ENCODE data around the gene LGR6. TPM values are rescaled to one million over a fixed set of nuclear protein-coding genes. Genes with fewer than 3 reads are reported as not detected.

Gene LGR6
- total RNA-seq, 1 experiment from 2014 or later: 1.0 TPM

DNA sequence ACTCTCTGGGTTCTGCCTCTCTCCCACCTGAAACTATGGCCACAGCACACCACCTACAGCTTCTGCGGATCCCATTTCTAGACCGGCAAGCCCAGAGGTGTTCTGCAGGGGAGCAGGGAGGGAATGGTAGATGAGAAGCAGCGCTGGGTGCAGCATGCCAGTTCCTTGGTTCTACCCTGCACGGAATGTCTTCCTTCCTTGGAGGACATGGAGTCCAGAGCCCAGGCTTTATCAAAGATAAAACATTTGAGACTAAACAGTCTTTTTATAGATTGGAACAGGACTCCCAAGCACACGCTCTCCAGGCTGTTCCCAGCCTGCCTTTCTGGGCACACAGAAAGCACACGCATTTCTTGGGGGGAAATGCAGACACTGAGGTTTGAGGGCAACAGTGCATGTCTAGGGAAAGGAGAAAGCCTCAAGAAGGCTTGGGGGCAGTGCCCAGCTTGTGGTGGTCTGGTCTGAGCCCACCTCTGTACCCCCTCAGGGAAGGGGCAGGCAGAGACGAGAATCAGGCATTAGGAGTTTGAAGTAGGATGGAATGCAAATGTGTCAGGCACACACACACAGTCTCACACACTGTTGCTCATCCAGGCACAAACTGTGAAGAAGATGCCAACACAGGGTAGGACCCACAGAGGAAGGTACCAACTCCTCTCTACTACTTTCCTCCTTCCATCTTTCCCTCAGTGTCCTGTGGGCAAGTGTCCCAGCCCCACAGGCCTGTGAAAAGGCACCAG, 29.7 kb downstream of the LGR6 start:
- Histone ChIP-seq H3K27me3 (ENCODE audit: insufficient read depth, low read length) (no peaks in the 10 kb centered on the region; the same call in 1 of the 2 replicates), H2BK12ac (ENCODE audit: insufficient read length, low read depth, low read length) (no peak overlapping the region), H2BK5ac (ENCODE audit: insufficient read length, low read length) (no peak overlapping the region), H4K8ac (replicated peaks; ENCODE audit: insufficient read length, low read depth, low read length) (no peak overlapping the region), H3K18ac (ENCODE audit: insufficient read length, low read depth, low read length) (no peak overlapping the region), H3K9me3 (ENCODE audit: control insufficient read depth, low read depth, low read length) (no peaks in the 10 kb centered on the region), H3K4me2 (ENCODE audit: insufficient read depth, insufficient read length, low read length) (no peak overlapping the region), H3K79me1 (ENCODE audit: insufficient read depth, low read depth, low read length, poor library complexity, severe bottlenecking) (no peaks in the 10 kb centered on the region), H3T11ph (ENCODE audit: low read length) (no peak overlapping the region), H3K79me2 (ENCODE audit: insufficient read depth, low read length) (no peaks in the 10 kb centered on the region), H3K23me2 (ENCODE audit: insufficient read length, low read depth, low read length, poor library complexity, severe bottlenecking) (no peaks in the 10 kb centered on the region), H2AK5ac (ENCODE audit: insufficient read length, low read length) (no peak overlapping the region), H3K23ac (ENCODE audit: insufficient read length, low read depth, low read length) (no peak overlapping the region), H3K9ac (ENCODE audit: extremely low read depth, insufficient read length, low read length) (no peak overlapping the region), H2BK15ac (ENCODE audit: low read depth, low read length) (no peak overlapping the region), H2BK20ac (ENCODE audit: low read depth, low read length, poor library complexity, severe bottlenecking) (no peak overlapping the region), H3K56ac (ENCODE audit: insufficient read length, low read depth, low read length) (no peak overlapping the region), H4K20me1 (ENCODE audit: control insufficient read depth, insufficient read depth, insufficient read length) (no peaks in the 10 kb centered on the region), H4K5ac (ENCODE audit: insufficient read length, low read depth, low read length) (no peak overlapping the region), H3K27ac (ENCODE audit: insufficient read length, low read depth, low read length) (no peak overlapping the region), H2BK120ac (ENCODE audit: low read depth, low read length, poor library complexity, severe bottlenecking) (no peak overlapping the region), H2AFZ (ENCODE audit: low read length) (no peak overlapping the region), H3K4me1 (ENCODE audit: insufficient read depth, low read length) (no peaks in the 10 kb centered on the region), H4K91ac (ENCODE audit: insufficient read length, low read depth, low read length) (no peak overlapping the region), H3K4ac (ENCODE audit: low read depth, low read length) (no peak overlapping the region), H3K14ac (ENCODE audit: insufficient read depth, low read length) (no peak overlapping the region)
- H3K4me3 Mint-ChIP-seq: no peak overlapping the region
- TF ChIP-seq, protein P1, sequence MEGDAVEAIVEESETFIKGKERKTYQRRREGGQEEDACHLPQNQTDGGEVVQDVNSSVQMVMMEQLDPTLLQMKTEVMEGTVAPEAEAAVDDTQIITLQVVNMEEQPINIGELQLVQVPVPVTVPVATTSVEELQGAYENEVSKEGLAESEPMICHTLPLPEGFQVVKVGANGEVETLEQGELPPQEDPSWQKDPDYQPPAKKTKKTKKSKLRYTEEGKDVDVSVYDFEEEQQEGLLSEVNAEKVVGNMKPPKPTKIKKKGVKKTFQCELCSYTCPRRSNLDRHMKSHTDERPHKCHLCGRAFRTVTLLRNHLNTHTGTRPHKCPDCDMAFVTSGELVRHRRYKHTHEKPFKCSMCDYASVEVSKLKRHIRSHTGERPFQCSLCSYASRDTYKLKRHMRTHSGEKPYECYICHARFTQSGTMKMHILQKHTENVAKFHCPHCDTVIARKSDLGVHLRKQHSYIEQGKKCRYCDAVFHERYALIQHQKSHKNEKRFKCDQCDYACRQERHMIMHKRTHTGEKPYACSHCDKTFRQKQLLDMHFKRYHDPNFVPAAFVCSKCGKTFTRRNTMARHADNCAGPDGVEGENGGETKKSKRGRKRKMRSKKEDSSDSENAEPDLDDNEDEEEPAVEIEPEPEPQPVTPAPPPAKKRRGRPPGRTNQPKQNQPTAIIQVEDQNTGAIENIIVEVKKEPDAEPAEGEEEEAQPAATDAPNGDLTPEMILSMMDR (conservative IDR thresholded peaks at IDR 0.05): no peak
- H3K4me1 Mint-ChIP-seq: peaks cover 15% of the 10 kb centered on the region in 2 experiments
- H3K27me3 Mint-ChIP-seq (ENCODE audit: low read depth): peaks cover 14% of the 10 kb centered on the region
- peak overlapping the region in 1 of 3 experiments; percentile 60; a peak in 1 of 7 replicates for H3K27ac Mint-ChIP-seq
- no peaks in the 10 kb centered on the region for H3K9me3 Mint-ChIP-seq
- WGBS (ENCODE audit: extremely low coverage, insufficient read length, low lambda C conversion rate): no CpG with 5 or more reads among the region's 7 CpGs
- no peaks in the 10 kb centered on the region for H3K36me3 Mint-ChIP-seq (ENCODE audit: insufficient read depth in 1 of 3, low read depth in 3 of 3)
- no peak for DNase-seq

Measured in H9 (cell line).